Activated CD8-positive, alpha-beta memory T cell treated with anti-CD3 and anti-CD28 coated beads, Interleukin-2, amount 50 U/mL, for 48 hours (primary cell): ENCODE data around the gene LTK.

ENCODE experiments used
- DNase-seq: peaks from one replicate; pipeline ENCODE4 v3.0.0-alpha.2; 2020

Gene LTK

GRCh38 chr15:41523097-41523496 is 9.5 kb upstream of the LTK start:
- no peak for DNase-seq

GRCh38 chr15:41521614-41522013 is 8.0 kb upstream of the LTK start:
- no peak for DNase-seq

- DNase-seq: no peak
These were observed 7.0 kb upstream of the LTK start for GRCh38 chr15:41520636-41521035.

- DNase-seq: no peak
These were observed 4.3 kb upstream of the LTK start for GRCh38 chr15:41517895-41518449.

- peak; percentile 70 for DNase-seq
These were observed 604 bp downstream of the LTK start for GRCh38 chr15:41512940-41513505.

GRCh38 chr15:41512512-41512939 is 1.1 kb downstream of the LTK start:
- no peak for DNase-seq

GRCh38 chr15:41511899-41512369 is 1.7 kb downstream of the LTK start:
- peak; percentile 65 for DNase-seq

- DNase-seq: no peak
These were observed 2.2 kb downstream of the LTK start for GRCh38 chr15:41511331-41511898.

GRCh38 chr15:41510728-41511127 is 2.9 kb downstream of the LTK start:
- no peak for DNase-seq

- no peak for DNase-seq
These were observed 5.8 kb downstream of the LTK start for GRCh38 chr15:41507820-41508290.

GRCh38 chr15:41506796-41507341 is 6.8 kb downstream of the LTK start:
- DNase-seq: no peak

- no peak for DNase-seq
These were observed 7.9 kb downstream of the LTK start for GRCh38 chr15:41505776-41506175.

GRCh38 chr15:41504751-41505492 is 8.7 kb downstream of the LTK start:
- no peak for DNase-seq

GRCh38 chr15:41503669-41504010 is 10.0 kb downstream of the LTK start:
- DNase-seq: no peak

GRCh38 chr15:41502795-41503668 is 10.6 kb downstream of the LTK start:
- no peak for DNase-seq

- peak; percentile 65 for DNase-seq
These were observed 11.5 kb downstream of the LTK start for GRCh38 chr15:41501931-41502794.

- DNase-seq: peak; percentile 72
These were observed 12.3 kb downstream of the LTK start for GRCh38 chr15:41501191-41501917.

- DNase-seq: no peak
These were observed 14.3 kb downstream of the LTK start for GRCh38 chr15:41499109-41499851.

- no peak for DNase-seq
These were observed 15.0 kb downstream of the LTK start for GRCh38 chr15:41498657-41499056.
